ENCODE data around the gene ID3.

The ID3 gene

DNA sequence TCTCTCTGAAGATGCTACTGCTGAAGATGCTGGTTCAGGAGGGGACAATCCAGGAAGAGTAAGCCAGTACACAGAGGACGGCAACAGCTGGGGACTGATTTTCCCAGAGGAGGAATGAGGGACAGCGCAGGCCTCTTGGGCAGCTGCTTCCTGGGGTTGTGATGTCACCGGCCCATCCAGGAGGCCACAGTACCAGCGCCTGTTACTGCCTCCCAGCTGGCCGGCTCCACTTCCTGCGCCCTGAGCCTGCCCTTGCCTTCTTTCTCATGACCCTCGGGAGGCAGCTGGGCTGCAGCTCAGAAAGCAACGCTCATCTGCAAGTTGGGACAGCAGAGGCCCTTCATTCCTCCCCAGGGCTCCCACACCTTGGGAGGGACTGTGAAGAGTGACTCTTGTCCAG is 21.9 kb upstream of the ID3 start:
- no peak for DNase-seq (ENCODE audit: low read depth, low spot score)
- TF ChIP-seq, protein P1, sequence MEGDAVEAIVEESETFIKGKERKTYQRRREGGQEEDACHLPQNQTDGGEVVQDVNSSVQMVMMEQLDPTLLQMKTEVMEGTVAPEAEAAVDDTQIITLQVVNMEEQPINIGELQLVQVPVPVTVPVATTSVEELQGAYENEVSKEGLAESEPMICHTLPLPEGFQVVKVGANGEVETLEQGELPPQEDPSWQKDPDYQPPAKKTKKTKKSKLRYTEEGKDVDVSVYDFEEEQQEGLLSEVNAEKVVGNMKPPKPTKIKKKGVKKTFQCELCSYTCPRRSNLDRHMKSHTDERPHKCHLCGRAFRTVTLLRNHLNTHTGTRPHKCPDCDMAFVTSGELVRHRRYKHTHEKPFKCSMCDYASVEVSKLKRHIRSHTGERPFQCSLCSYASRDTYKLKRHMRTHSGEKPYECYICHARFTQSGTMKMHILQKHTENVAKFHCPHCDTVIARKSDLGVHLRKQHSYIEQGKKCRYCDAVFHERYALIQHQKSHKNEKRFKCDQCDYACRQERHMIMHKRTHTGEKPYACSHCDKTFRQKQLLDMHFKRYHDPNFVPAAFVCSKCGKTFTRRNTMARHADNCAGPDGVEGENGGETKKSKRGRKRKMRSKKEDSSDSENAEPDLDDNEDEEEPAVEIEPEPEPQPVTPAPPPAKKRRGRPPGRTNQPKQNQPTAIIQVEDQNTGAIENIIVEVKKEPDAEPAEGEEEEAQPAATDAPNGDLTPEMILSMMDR (IDR thresholded peaks at IDR 0.05; ENCODE audit: insufficient read depth, low read length, missing control alignments), result no peak
- POLR2A ChIA-PET, result interaction anchor here (2.1 kb wide), 1 partner anchor 22 kb away, joined by 6 read pairs; the partner anchor contains the start of gene ID3
- CTCF ChIA-PET, result interaction anchor here (0.6 to 4.0 kb wide), 8 partner anchors 10 to 57 kb away, joined by 4 to 15 read pairs (median 6); no protein-coding TSS in a partner anchor
- H3K4me3 ChIP-seq (ENCODE audit: low read depth, low read length), result no peak overlapping the region

DNA sequence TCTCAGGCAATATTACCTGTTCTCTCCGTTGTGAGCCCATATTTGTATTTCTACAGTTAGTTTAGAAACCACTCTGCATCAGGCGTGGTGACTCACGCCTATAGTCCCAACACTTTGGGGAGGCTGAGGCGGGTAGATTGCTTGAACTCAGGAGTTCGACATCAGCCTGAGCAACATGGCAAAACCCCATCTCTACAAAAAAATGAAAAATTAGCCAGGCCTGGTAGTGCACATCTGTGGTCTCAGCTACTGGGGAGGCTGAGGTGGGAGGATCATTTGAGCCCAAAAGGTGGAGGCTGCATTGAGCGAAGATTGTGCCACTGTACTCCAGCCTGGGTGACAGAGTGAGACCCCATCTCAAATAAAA is 19.7 kb upstream of the ID3 start:
- POLR2A ChIA-PET, result no interaction called here
- TF ChIP-seq, protein P1 (IDR thresholded peaks at IDR 0.05; ENCODE audit: insufficient read depth, low read length, missing control alignments), result no peak
- CTCF ChIA-PET, result interaction anchor here (0.9 to 1.4 kb wide), 2 partner anchors 20 to 38 kb away, joined by 3 read pairs; no protein-coding TSS in a partner anchor
- DNase-seq (ENCODE audit: low read depth, low spot score), result no peak
- H3K4me3 ChIP-seq (ENCODE audit: low read depth, low read length), result no peak overlapping the region

DNA sequence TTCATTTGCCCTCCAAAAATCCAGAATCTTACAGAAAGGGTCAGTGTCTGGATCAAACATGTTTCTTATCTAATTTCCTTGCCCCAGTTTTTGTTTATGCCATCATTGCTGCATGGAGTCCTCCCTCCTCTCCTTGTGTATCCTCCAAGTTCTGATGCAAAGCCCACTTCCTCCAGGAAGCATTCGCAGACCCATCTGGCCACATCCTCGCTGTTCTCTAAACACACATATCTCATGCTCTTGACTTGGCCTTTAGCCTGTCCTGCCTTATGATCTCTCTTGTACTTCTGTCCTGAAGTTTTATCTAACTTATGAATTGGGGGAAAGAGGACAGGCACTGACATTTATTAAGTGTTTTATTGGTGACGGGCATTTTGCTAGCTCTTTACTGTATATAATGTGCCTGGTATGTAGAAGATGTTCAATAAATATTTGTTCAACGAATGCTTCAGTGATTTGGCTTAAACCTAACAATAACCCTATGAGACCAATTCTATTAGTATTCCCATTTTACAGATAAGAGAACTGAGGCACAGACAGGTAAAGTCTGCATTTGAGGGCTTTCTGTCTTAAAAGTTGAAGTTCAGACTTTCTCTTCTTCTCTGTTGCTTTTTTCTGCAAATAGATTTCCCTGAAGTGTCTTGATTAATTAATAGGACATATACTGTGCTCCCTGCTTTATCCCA is 19.2 kb upstream of the ID3 start:
- no peak for DNase-seq (ENCODE audit: low read depth, low spot score)
- ChIA-PET POLR2A (interaction anchor here (3.4 kb wide), 1 partner anchor 19 kb away, joined by 67 read pairs; the partner anchor contains the start of gene ID3), CTCF (interaction anchor here (1.4 to 3.4 kb wide), 3 partner anchors 20 to 56 kb away, joined by 3 to 31 read pairs (median 5); partner anchors contain the start of gene ID3)
- TF ChIP-seq, protein P1 (IDR thresholded peaks at IDR 0.05; ENCODE audit: insufficient read depth, low read length, missing control alignments), result no peak
- H3K4me3 ChIP-seq (ENCODE audit: low read depth, low read length), result no peak overlapping the region

DNA sequence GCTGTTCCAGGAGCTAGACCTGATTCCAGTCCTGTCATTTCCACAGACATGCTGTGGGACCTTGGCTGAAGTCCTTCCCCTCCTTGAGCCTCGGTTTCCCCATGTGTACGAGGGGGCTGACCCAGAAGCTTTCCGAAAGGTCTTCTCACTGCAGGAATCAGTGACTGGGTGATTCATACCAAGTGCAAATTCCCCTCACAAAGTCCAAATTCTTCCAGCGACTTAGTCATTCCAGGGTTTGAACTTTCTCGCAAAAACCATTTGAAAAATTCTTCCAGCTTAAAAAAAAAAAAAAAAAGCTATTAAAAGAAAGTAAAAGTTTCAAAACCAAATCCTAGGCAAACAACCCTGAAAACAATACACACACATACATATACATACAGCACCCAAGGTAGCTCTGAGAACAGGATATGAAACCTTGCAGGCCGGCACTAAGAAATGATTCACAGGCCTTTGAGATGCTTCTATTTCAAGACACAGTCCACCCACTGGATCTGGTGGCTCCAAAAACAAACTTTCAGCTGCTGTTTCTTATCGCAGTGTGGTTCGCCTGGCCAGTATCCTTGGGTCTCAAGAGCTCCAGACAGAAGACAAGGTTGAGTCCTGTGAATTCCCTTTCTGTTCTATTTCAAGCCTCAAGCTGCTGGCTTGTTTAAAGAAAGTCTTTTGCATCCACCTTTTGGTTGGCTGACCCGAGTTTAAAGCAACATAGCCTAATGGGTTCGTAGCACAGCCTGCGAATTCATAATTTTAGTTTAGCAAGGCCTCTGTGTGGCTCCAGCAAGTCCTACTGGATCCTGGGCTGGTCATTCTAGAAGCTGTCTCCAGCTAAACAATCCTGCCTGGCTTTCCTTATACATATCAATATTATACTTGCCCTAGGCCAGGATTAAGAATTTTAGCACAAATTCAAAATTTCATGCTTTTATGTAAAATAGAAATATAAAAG is 18.0 kb upstream of the ID3 start:
- DNase-seq (ENCODE audit: low read depth, low spot score), result peak; percentile 74
- TF ChIP-seq, protein P1 (IDR thresholded peaks at IDR 0.05; ENCODE audit: insufficient read depth, low read length, missing control alignments), result no peak
- ChIA-PET CTCF (interaction anchor here (0.7 to 3.4 kb wide), 12 partner anchors 8 to 81 kb away, joined by 3 to 31 read pairs (median 5); partner anchors contain the start of gene ID3), POLR2A (interaction anchor here (0.6 to 3.4 kb wide), 7 partner anchors 9 to 38 kb away, joined by 3 to 67 read pairs (median 6); partner anchors contain the start of gene ID3)
- peak overlapping the region; percentile 43 for H3K4me3 ChIP-seq (ENCODE audit: low read depth, low read length)

DNA sequence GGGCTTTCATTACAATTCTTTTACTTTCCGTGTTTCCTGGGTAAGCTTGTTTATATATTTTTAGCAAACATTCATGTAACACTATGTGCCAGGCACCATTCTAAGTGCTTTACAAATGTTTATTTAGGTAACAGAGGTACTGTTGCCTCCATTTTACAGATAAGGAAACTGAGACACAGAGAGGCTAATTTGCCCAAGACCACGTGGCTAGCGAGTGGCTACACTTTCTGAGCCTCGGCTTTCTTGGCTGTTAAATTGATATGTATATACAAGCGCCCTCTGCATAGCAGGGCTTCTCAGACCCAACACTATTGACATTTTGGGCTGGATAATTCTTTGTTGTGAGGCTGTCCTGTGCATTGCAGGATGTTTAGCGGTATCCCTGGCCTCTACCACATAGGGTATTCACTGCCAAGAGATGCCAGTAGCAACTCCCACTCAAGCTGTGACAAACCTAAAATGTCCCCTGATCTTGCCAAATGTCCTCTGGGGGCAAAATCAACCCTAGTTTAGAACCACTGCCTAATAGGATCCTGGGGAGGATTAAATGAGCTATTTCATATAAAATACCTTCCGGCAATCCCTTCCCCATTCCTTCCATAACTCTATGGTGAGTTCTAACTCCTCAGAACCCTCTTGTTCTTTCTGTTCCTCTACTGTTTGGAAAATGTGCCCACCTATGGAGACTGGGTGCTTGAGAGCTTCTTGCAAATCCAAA is 17.2 kb upstream of the ID3 start:
- TF ChIP-seq, protein P1 (IDR thresholded peaks at IDR 0.05; ENCODE audit: insufficient read depth, low read length, missing control alignments), result no peak
- POLR2A ChIA-PET, result interaction anchor here (0.6 to 3.4 kb wide), 7 partner anchors 8 to 37 kb away, joined by 3 to 67 read pairs (median 6); partner anchors contain the start of gene ID3
- peak overlapping the region; percentile 43 for H3K4me3 ChIP-seq (ENCODE audit: low read depth, low read length)
- DNase-seq (ENCODE audit: low read depth, low spot score), result no peak
- CTCF ChIA-PET, result interaction anchor here (0.8 to 3.7 kb wide), 12 partner anchors 9 to 79 kb away, joined by 3 to 31 read pairs (median 5); partner anchors contain the start of gene ID3
